ENCODE measurements around the gene GPR52. TPM values are rescaled to one million over a fixed set of nuclear protein-coding genes. Genes with fewer than 3 reads are reported as not detected.

Gene GPR52
- total and polyA plus RNA-seq, 2 of the 13 experiments (the other 11 are each of a cell fraction or from before 2014, with no cell fraction given) = 0.25 to 1.5 TPM

- Histone ChIP-seq H3K27me3 (ENCODE audit: control insufficient read depth in 1 of 2, insufficient read depth in 2 of 2, low read length in 2 of 2) (no peaks in the 10 kb centered on the region), H3K27ac (ENCODE audit: extremely low read length, insufficient read depth, low read length) (no peak overlapping the region), H3K4me2 (ENCODE audit: low read depth, low read length) (no peak overlapping the region), H3K9me3 (ENCODE audit: low read length) (no peaks in the 10 kb centered on the region), H4K20me1 (ENCODE audit: insufficient read depth, low read length) (no peaks in the 10 kb centered on the region), H3K79me2 (ENCODE audit: insufficient read depth, low read length) (no peaks in the 10 kb centered on the region), H3K4me3 (replicated peaks in 1 of 3; ENCODE audit: insufficient read depth in 1 of 3, low read depth in 2 of 3, low read length in 3 of 3) (no peak overlapping the region), H2AFZ (ENCODE audit: low read length) (no peak overlapping the region), H3K36me3 (replicated peaks in 1 of 2; ENCODE audit: control insufficient read depth in 1 of 2, insufficient read depth in 2 of 2, low read length in 2 of 2) (no peaks in the 10 kb centered on the region), H3K9ac (ENCODE audit: insufficient read depth, low read depth, low read length) (no peak overlapping the region), H3K4me1 (ENCODE audit: insufficient read depth, low read length) (no peaks in the 10 kb centered on the region)
- no TSS peak for BruUV-seq (replicated peaks)
- DNase-seq (ENCODE audit: low spot score) = no peak
- no peak for TF ChIP-seq CBX1 (IDR thresholded peaks at IDR 0.05; ENCODE audit: low read depth)
- no peak for TF ChIP-seq PBX3 (CRISPR knock-in tag; IDR thresholded peaks at IDR 0.05; ENCODE audit: borderline replicate concordance)
- TF ChIP-seq ZSCAN25 (CRISPR knock-in tag; IDR thresholded peaks at IDR 0.05) = no peak
- no peak for TF ChIP-seq ZNF841 (CRISPR knock-in tag; IDR thresholded peaks at IDR 0.05; ENCODE audit: borderline replicate concordance)
- no peak for TF ChIP-seq ZBTB38 (CRISPR knock-in tag; IDR thresholded peaks at IDR 0.05)
- no peak for ATAC-seq
- POLR2A ChIA-PET = no interaction called here
- in situ Hi-C loops (cut with HindIII; ENCODE audit: extremely low pct_ligation_motif_present, low pct_unique_long_range_greater_than_20kb) (no loop called here), intact Hi-C loops (cut with micrococcal nuclease; ENCODE audit: unreplicated experiment) (no loop called here)
- CTCF ChIA-PET (ENCODE audit: low intra/inter-chr PET ratio, low total read pairs) = no interaction called here
- no peak for FAIRE-seq
Measured at GRCh38 chr1:174425121-174425520, 22.6 kb upstream of the GPR52 start.

GRCh38 chr1:174426153-174426552 lies 21.6 kb upstream of the GPR52 start:
- Histone ChIP-seq H3K36me3 (replicated peaks in 1 of 2; ENCODE audit: control insufficient read depth in 1 of 2, insufficient read depth in 2 of 2, low read length in 2 of 2) (no peaks in the 10 kb centered on the region), H3K4me1 (ENCODE audit: insufficient read depth, low read length) (no peaks in the 10 kb centered on the region), H3K79me2 (ENCODE audit: insufficient read depth, low read length) (no peaks in the 10 kb centered on the region), H3K9ac (ENCODE audit: insufficient read depth, low read depth, low read length) (no peak overlapping the region), H3K9me3 (ENCODE audit: low read length) (no peaks in the 10 kb centered on the region), H3K4me2 (ENCODE audit: low read depth, low read length) (no peak overlapping the region), H3K27me3 (ENCODE audit: control insufficient read depth in 1 of 2, insufficient read depth in 2 of 2, low read length in 2 of 2) (no peaks in the 10 kb centered on the region), H2AFZ (ENCODE audit: low read length) (no peak overlapping the region), H3K4me3 (replicated peaks in 1 of 3; ENCODE audit: insufficient read depth in 1 of 3, low read depth in 2 of 3, low read length in 3 of 3) (no peak overlapping the region), H4K20me1 (ENCODE audit: insufficient read depth, low read length) (no peaks in the 10 kb centered on the region), H3K27ac (ENCODE audit: extremely low read length, insufficient read depth, low read length) (no peak overlapping the region)
- ChIA-PET CTCF (ENCODE audit: low intra/inter-chr PET ratio, low total read pairs) (no interaction called here), POLR2A (no interaction called here)
- 97% methylated on average over 3 of the region's 3 CpGs for WGBS (ENCODE audit: low lambda C conversion rate)
- FAIRE-seq (no peak), ATAC-seq (no peak), DNase-seq (ENCODE audit: low spot score) (no peak)
- TF ChIP-seq ZBTB7B (CRISPR knock-in tag; IDR thresholded peaks at IDR 0.05) (no peak), PLRG1 (conservative IDR thresholded peaks at IDR 0.05) (no peak), MAFF (IDR thresholded peaks at IDR 0.05; ENCODE audit: low read depth, low read length) (peak; percentile 73), MAFK (conservative IDR thresholded peaks at IDR 0.05 in 1 of 2, IDR thresholded peaks at IDR 0.05 in 1 of 2; ENCODE audit: low read length in 2 of 2) (peak; percentile 57 to 88)
- BruUV-seq (replicated peaks) = no TSS peak
- intact Hi-C loops (cut with micrococcal nuclease; ENCODE audit: unreplicated experiment) (no loop called here), in situ Hi-C loops (cut with HindIII; ENCODE audit: extremely low pct_ligation_motif_present, low pct_unique_long_range_greater_than_20kb) (no loop called here)
